ENCODE results near the gene VAV3.

Gene VAV3

GRCh38 chr1:107997866-107998265 lies 32.9 kb upstream of the VAV3 start:
- no peaks in the 10 kb centered on the region for H3K4me1 ChIP-seq (ENCODE audit: insufficient read depth, low read length)
- no peaks in the 10 kb centered on the region for H3K27me3 ChIP-seq (ENCODE audit: control insufficient read depth in 1 of 2, insufficient read depth in 2 of 2, low read length in 2 of 2)
- H3K9me3 ChIP-seq (ENCODE audit: low read length): no peaks in the 10 kb centered on the region
- H3K27ac ChIP-seq (ENCODE audit: low read depth, low read length): no peak overlapping the region
- no peak overlapping the region for H3K9ac ChIP-seq (ENCODE audit: low read length)
- no peaks in the 10 kb centered on the region for H3K36me3 ChIP-seq (ENCODE audit: insufficient read depth, low read length)
- no peak overlapping the region for H3K4me3 ChIP-seq (ENCODE audit: low read depth in 1 of 2, low read length in 2 of 2)

DNA sequence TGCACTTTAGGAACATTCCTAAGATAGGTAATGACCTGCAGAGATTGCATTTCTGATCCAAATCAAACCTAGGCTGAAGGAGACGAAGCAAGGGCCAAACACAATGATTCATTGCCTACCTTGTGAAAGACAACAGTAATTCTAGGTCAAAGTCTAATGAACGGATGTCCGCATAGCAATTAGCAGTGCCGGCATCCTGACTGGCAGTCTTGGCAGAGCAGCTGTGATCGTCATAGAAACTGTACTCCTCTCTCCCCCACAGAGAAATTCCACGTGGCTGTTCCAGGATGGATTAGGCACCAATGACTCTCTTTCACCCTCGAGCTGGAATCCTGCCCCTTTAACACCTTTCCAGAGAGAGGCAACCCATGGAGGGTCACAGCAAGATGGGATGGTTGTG lies 28.9 kb upstream of the VAV3 start:
- Histone ChIP-seq H3K36me3 (ENCODE audit: insufficient read depth, low read length) (no peaks in the 10 kb centered on the region), H3K9me3 (ENCODE audit: low read length) (no peaks in the 10 kb centered on the region), H3K27me3 (ENCODE audit: control insufficient read depth in 1 of 2, insufficient read depth in 2 of 2, low read length in 2 of 2) (no peaks in the 10 kb centered on the region), H3K9ac (ENCODE audit: low read length) (no peak overlapping the region), H3K27ac (ENCODE audit: low read depth, low read length) (no peak overlapping the region), H3K4me3 (ENCODE audit: low read depth in 1 of 2, low read length in 2 of 2) (no peak overlapping the region), H3K4me1 (ENCODE audit: insufficient read depth, low read length) (no peaks in the 10 kb centered on the region)

GRCh38 chr1:107992347-107992746 lies 27.4 kb upstream of the VAV3 start:
- H3K4me3 ChIP-seq (ENCODE audit: low read depth in 1 of 2, low read length in 2 of 2): no peak overlapping the region

DNA sequence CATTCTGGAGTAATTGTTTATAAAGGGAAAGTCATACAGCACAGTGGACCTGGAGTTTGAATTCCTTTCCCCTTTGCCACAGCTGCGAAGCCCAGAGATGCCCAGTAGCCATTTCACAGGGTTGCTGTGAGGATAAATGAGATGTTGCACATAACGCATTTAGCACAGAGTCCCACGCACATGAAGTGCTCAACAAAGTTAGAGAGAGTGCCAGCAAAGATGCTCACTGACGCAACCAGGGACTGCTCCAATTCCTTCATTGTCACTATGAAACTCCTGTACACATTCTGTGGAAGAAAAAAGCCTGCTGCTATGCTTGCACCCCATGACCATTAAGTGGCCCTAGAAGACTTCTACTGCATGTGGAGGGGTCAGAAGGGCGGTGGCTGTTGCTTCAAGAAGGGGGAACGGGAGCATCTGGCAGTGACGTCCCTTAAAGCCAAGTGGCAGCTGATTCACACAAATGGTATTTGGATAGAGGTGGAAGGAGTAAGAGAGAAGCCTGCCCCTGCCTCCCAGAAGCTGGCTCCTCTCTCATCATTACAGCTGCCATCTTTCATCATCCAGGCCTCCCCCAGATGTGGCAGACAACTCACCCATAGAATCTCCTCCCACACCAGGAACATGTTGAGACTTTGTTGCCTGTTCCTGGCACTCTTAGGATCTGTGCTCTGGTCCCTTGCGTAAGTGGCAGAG lies 26.5 kb upstream of the VAV3 start:
- H3K9me3 ChIP-seq (ENCODE audit: low read length): no peaks in the 10 kb centered on the region
- no peaks in the 10 kb centered on the region for H3K4me1 ChIP-seq (ENCODE audit: insufficient read depth, low read length)
- H3K27me3 ChIP-seq (ENCODE audit: control insufficient read depth in 1 of 2, insufficient read depth in 2 of 2, low read length in 2 of 2): no peaks in the 10 kb centered on the region
- H3K4me3 ChIP-seq (ENCODE audit: low read depth in 1 of 2, low read length in 2 of 2): no peak overlapping the region
- no peak overlapping the region for H3K27ac ChIP-seq (ENCODE audit: low read depth, low read length)
- H3K36me3 ChIP-seq (ENCODE audit: insufficient read depth, low read length): no peaks in the 10 kb centered on the region
- no peak overlapping the region for H3K9ac ChIP-seq (ENCODE audit: low read length)

More at GRCh38 chr1:107992347-107992746, 27.4 kb upstream of the VAV3 start:
- Histone ChIP-seq H3K27me3 (ENCODE audit: control insufficient read depth in 1 of 2, insufficient read depth in 2 of 2, low read length in 2 of 2) (no peaks in the 10 kb centered on the region), H3K4me1 (ENCODE audit: insufficient read depth, low read length) (no peaks in the 10 kb centered on the region), H3K9ac (ENCODE audit: low read length) (no peak overlapping the region), H3K27ac (ENCODE audit: low read depth, low read length) (no peak overlapping the region), H3K9me3 (ENCODE audit: low read length) (no peaks in the 10 kb centered on the region), H3K36me3 (ENCODE audit: insufficient read depth, low read length) (no peaks in the 10 kb centered on the region)

DNA sequence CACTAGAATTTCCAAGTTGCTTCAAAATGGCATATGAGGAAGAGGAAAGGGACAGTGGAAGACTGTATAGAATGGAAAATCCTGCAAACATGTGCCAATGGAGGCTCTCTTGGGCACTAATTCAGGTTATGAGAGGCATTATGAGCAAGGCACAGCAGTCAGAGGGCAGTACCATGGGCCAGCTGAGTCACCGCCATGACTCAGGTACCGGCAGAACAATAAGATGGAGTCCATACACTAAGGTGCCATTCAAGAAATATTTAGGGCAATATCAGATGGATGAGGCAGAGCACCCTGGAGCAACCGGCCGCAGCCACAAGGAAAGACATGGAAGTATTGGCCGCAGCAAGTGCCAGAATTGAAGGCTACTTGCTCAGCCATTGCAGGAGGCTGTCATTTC lies 25.6 kb upstream of the VAV3 start:
- H3K36me3 ChIP-seq (ENCODE audit: insufficient read depth, low read length): no peaks in the 10 kb centered on the region
- no peak overlapping the region for H3K27ac ChIP-seq (ENCODE audit: low read depth, low read length)
- no peaks in the 10 kb centered on the region for H3K9me3 ChIP-seq (ENCODE audit: low read length)
- no peak overlapping the region for H3K9ac ChIP-seq (ENCODE audit: low read length)
- H3K27me3 ChIP-seq (ENCODE audit: control insufficient read depth in 1 of 2, insufficient read depth in 2 of 2, low read length in 2 of 2): no peaks in the 10 kb centered on the region
- no peaks in the 10 kb centered on the region for H3K4me1 ChIP-seq (ENCODE audit: insufficient read depth, low read length)
- no peak overlapping the region for H3K4me3 ChIP-seq (ENCODE audit: low read depth in 1 of 2, low read length in 2 of 2)

GRCh38 chr1:107981277-107981676 lies 16.3 kb upstream of the VAV3 start:
- Histone ChIP-seq H3K9me3 (ENCODE audit: low read length) (no peaks in the 10 kb centered on the region), H3K36me3 (ENCODE audit: insufficient read depth, low read length) (no peaks in the 10 kb centered on the region), H3K27me3 (ENCODE audit: control insufficient read depth in 1 of 2, insufficient read depth in 2 of 2, low read length in 2 of 2) (no peaks in the 10 kb centered on the region), H3K27ac (ENCODE audit: low read depth, low read length) (no peak overlapping the region), H3K4me1 (ENCODE audit: insufficient read depth, low read length) (no peaks in the 10 kb centered on the region), H3K4me3 (ENCODE audit: low read depth in 1 of 2, low read length in 2 of 2) (no peak overlapping the region), H3K9ac (ENCODE audit: low read length) (no peak overlapping the region)

DNA sequence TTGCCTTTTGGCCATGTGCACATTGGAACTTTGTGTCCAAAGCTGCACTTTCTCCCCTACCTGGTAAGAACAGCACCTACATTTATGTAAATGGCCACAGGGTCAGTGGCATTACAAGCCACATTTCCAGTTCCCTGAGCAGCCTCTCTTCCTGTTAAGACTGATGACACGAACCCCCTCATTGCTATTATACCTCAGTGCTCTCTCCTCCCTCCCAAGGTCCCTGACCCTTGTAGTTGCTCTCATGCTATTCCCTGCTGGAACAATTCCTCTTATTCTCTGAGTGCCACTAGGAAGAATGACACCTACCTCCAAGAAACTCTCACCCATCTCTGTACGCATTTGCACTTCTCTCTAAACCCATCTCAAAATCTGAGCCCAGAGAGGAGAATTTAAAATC lies 14.9 kb upstream of the VAV3 start:
- Histone ChIP-seq H3K4me3 (ENCODE audit: low read depth in 1 of 2, low read length in 2 of 2) (no peak overlapping the region), H3K27me3 (ENCODE audit: control insufficient read depth in 1 of 2, insufficient read depth in 2 of 2, low read length in 2 of 2) (no peaks in the 10 kb centered on the region), H3K27ac (ENCODE audit: low read depth, low read length) (no peak overlapping the region), H3K9ac (ENCODE audit: low read length) (no peak overlapping the region), H3K9me3 (ENCODE audit: low read length) (no peaks in the 10 kb centered on the region), H3K4me1 (ENCODE audit: insufficient read depth, low read length) (no peaks in the 10 kb centered on the region), H3K36me3 (ENCODE audit: insufficient read depth, low read length) (no peaks in the 10 kb centered on the region)

GRCh38 chr1:107979088-107979487 lies 14.1 kb upstream of the VAV3 start:
- no peak overlapping the region for H3K9ac ChIP-seq (ENCODE audit: low read length)
- H3K27me3 ChIP-seq (ENCODE audit: control insufficient read depth in 1 of 2, insufficient read depth in 2 of 2, low read length in 2 of 2): no peaks in the 10 kb centered on the region
- no peaks in the 10 kb centered on the region for H3K9me3 ChIP-seq (ENCODE audit: low read length)
- no peaks in the 10 kb centered on the region for H3K4me1 ChIP-seq (ENCODE audit: insufficient read depth, low read length)
- H3K27ac ChIP-seq (ENCODE audit: low read depth, low read length): no peak overlapping the region
- H3K4me3 ChIP-seq (ENCODE audit: low read depth in 1 of 2, low read length in 2 of 2): no peak overlapping the region
- H3K36me3 ChIP-seq (ENCODE audit: insufficient read depth, low read length): no peaks in the 10 kb centered on the region

GRCh38 chr1:107976836-107977235 lies 11.9 kb upstream of the VAV3 start:
- no peaks in the 10 kb centered on the region for H3K27me3 ChIP-seq (ENCODE audit: control insufficient read depth in 1 of 2, insufficient read depth in 2 of 2, low read length in 2 of 2)
- no peaks in the 10 kb centered on the region for H3K9me3 ChIP-seq (ENCODE audit: low read length)
- H3K4me3 ChIP-seq (ENCODE audit: low read depth in 1 of 2, low read length in 2 of 2): no peak overlapping the region
- no peak overlapping the region for H3K9ac ChIP-seq (ENCODE audit: low read length)
- no peaks in the 10 kb centered on the region for H3K4me1 ChIP-seq (ENCODE audit: insufficient read depth, low read length)
- H3K36me3 ChIP-seq (ENCODE audit: insufficient read depth, low read length): no peaks in the 10 kb centered on the region
- H3K27ac ChIP-seq (ENCODE audit: low read depth, low read length): no peak overlapping the region

DNA sequence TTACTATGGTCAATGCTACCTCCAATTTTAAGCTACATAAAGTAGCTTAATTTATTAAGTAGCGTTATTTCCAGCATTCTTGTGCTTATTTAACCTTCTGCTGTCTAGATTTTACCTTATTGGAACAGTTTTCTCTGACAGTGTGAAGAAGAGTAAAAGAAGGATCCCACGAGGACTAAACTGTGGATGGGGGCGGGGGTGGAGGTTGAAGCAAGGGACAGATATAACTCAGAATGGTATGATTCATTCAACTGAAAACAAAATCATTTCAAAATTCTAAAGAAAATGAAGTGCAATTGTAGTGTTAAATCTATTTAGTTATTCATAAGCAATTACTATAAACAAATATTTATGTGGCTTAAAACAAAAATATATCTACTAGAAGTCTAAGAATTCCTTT lies 11.5 kb upstream of the VAV3 start:
- H3K27ac ChIP-seq (ENCODE audit: low read depth, low read length): no peak overlapping the region

GRCh38 chr1:107975851-107976250 lies 10.9 kb upstream of the VAV3 start:
- H3K9me3 ChIP-seq (ENCODE audit: low read length): no peaks in the 10 kb centered on the region
- H3K36me3 ChIP-seq (ENCODE audit: insufficient read depth, low read length): no peaks in the 10 kb centered on the region
- H3K27ac ChIP-seq (ENCODE audit: low read depth, low read length): no peak overlapping the region
- H3K4me1 ChIP-seq (ENCODE audit: insufficient read depth, low read length): no peaks in the 10 kb centered on the region
- H3K4me3 ChIP-seq (ENCODE audit: low read depth in 1 of 2, low read length in 2 of 2): no peak overlapping the region
- H3K9ac ChIP-seq (ENCODE audit: low read length): no peak overlapping the region
- H3K27me3 ChIP-seq (ENCODE audit: control insufficient read depth in 1 of 2, insufficient read depth in 2 of 2, low read length in 2 of 2): no peaks in the 10 kb centered on the region

More for the DNA sequence above, 11.5 kb upstream of the VAV3 start:
- no peak overlapping the region for H3K4me3 ChIP-seq (ENCODE audit: low read depth in 1 of 2, low read length in 2 of 2)
- H3K9me3 ChIP-seq (ENCODE audit: low read length): no peaks in the 10 kb centered on the region
- H3K4me1 ChIP-seq (ENCODE audit: insufficient read depth, low read length): no peaks in the 10 kb centered on the region
- H3K36me3 ChIP-seq (ENCODE audit: insufficient read depth, low read length): no peaks in the 10 kb centered on the region
- H3K27me3 ChIP-seq (ENCODE audit: control insufficient read depth in 1 of 2, insufficient read depth in 2 of 2, low read length in 2 of 2): no peaks in the 10 kb centered on the region
- no peak overlapping the region for H3K9ac ChIP-seq (ENCODE audit: low read length)

DNA sequence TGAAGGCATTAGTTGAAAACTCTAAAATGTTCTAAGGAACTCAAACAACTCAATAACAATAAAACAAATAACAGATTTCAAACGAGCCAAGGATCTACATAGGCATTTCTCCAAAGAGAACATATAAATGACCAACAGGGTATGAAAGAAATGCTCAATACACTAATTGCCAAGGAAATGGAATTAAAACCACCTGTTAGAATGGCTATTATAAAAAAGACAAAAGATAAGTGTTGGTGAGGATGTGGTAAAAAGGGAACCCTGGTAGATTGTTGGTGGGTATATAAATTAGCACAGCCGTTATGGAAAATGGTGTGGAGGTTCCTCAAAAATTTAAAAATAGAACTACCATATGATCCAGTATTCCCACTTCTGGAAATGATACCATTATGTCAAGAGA lies 9.1 kb upstream of the VAV3 start:
- H3K4me1 ChIP-seq (ENCODE audit: insufficient read depth, low read length): no peaks in the 10 kb centered on the region
- no peak overlapping the region for H3K4me3 ChIP-seq (ENCODE audit: low read depth in 1 of 2, low read length in 2 of 2)
- no peak overlapping the region for H3K9ac ChIP-seq (ENCODE audit: low read length)
- H3K9me3 ChIP-seq (ENCODE audit: low read length): no peaks in the 10 kb centered on the region
- no peaks in the 10 kb centered on the region for H3K27me3 ChIP-seq (ENCODE audit: control insufficient read depth in 1 of 2, insufficient read depth in 2 of 2, low read length in 2 of 2)
- H3K27ac ChIP-seq (ENCODE audit: low read depth, low read length): no peak overlapping the region
- no peaks in the 10 kb centered on the region for H3K36me3 ChIP-seq (ENCODE audit: insufficient read depth, low read length)

Data from muscle layer of colon (tissue), 2 donors.